GM23248 (cell line): Measurements from ENCODE around the gene PLXNA1.

Experiments
- EZH2 ChIP-seq: fragments of 200-600 bp; sonication (generic); IDR thresholded peaks from 2 replicates; pipeline ENCODE4 v1.6.1; 2018; ENCODE audit warnings: antibody characterized with exemption, mild to moderate bottlenecking; ENCODE audit not compliant: insufficient read depth, poor library complexity, severe bottlenecking
- EZH2phosphoT487 ChIP-seq: fragments of 200-600 bp; sonication (generic); IDR thresholded peaks from 2 replicates; pipeline ENCODE4 v1.6.1; 2018; ENCODE audit warnings: antibody characterized with exemption, moderate library complexity, mild to moderate bottlenecking, low read depth; ENCODE audit not compliant: insufficient read depth

- TF ChIP-seq EZH2phosphoT487 (no peak), EZH2 (no peak)
Observed at GRCh38 chr3:126952261-126952982, 30.5 kb upstream of the PLXNA1 start.
